Epithelial cell of proximal tubule (primary cell): ENCODE data around the gene BRAF. TPM values are rescaled to one million over a fixed set of nuclear protein-coding genes. Genes with fewer than 3 reads are reported as not detected.
A peak's percentile ranks its signal among the peaks of the same experiment; 100 is the strongest.

Source experiments
- DNase-seq: peaks from one replicate; pipeline ENCODE4 v3.0.0-alpha.2; 2011; ENCODE audit warnings: low read depth
- H3K4me3 ChIP-seq: 2 replicates; pipeline ENCODE4 v1.5.1; 2011; ENCODE audit warnings: low read depth, mild to moderate bottlenecking, low read length
- CTCF ChIP-seq: conservative IDR thresholded peaks from 2 replicates; pipeline ENCODE4 v1.5.1; 2012; ENCODE audit warnings: low read depth, mild to moderate bottlenecking, low read length
- total RNA-seq: library from RNA; depleted of rRNA; stranded (reverse); fragments of >200 nt; gene quantifications from 2 replicates; pipeline ENCODE4 v1.2.3, GENCODE V29; 2015

The BRAF gene
- total RNA-seq, 1 donor from 2014 or later, result 7.3 TPM

- no peak for DNase-seq
- TF ChIP-seq CTCF, result no peak
- H3K4me3 ChIP-seq, result no peak overlapping the region
These were observed 248.4 kb downstream of the BRAF start for GRCh38 chr7:140676306-140676705.

- TF ChIP-seq CTCF, result no peak
- no peak overlapping the region for H3K4me3 ChIP-seq
- no peak for DNase-seq
These were observed 249.0 kb downstream of the BRAF start for GRCh38 chr7:140675726-140676125.

DNA sequence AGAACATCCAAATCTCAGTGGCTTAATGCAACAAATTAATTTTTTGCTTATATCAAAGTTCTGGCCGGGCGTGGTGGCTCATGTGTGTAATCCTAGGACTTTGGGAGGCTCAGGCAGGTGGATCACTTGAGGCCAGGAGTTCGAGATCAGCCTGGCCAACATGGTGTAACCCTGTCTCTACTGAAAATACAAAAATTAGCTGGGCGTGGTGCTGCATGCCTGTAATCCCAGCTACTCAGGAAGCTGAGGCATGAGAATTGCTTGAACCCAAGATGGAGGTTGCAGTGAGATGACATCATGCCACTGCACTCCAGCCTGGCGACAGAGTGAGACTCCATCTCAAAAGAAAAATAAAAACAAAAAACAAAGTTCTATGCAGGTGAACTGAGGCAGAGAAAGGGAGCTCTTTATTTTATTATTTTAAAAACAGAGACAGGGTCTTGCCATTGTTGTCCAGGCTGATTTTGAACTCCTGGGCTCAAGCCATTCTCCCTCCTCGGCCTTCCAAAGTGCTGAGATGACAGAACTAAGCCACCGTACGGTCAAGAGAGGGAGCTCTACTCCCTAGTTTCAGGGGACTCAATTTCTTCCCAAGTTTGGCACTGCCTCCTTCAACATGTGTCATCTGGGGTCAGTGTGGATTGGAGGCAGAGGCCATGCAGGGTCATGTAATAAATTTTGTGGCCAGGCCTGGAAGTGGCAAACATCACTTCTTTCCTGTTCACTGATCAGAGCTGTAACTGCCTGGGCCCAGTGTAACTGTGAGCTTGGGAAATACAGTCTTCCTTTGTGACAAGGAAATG, 249.6 kb downstream of the BRAF start:
- peak; percentile 59 for DNase-seq
- TF ChIP-seq CTCF, result peak; percentile 74
- no peak overlapping the region for H3K4me3 ChIP-seq

DNA sequence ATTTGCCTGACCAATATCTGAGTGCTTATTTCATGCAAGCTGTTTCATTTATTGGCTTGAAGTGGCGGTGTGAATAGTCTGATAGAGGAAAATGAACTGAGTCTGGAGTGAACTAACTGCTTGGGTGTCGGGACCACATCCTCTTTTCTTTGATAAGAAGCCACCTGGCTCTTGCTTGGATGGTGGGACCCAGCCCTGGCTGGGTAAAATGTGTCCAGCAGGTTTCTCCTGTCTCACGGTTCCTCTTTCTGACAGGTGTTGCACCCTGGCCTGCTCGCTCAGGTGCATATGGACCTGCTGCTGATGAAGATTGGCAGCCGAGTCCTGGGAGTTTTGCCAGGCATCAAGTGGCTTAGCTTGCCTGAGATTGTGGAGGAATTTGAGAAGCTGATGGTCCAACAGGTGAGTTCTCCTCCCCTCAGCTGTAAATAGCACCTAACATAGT, 250.4 kb downstream of the BRAF start:
- DNase-seq, result no peak
- no peak for TF ChIP-seq CTCF
- H3K4me3 ChIP-seq, result no peak overlapping the region

- peak overlapping the region; percentile 76 for H3K4me3 ChIP-seq
- DNase-seq, result no peak
- TF ChIP-seq CTCF, result no peak
These were observed 251.0 kb downstream of the BRAF start for GRCh38 chr7:140673774-140674155.

DNA sequence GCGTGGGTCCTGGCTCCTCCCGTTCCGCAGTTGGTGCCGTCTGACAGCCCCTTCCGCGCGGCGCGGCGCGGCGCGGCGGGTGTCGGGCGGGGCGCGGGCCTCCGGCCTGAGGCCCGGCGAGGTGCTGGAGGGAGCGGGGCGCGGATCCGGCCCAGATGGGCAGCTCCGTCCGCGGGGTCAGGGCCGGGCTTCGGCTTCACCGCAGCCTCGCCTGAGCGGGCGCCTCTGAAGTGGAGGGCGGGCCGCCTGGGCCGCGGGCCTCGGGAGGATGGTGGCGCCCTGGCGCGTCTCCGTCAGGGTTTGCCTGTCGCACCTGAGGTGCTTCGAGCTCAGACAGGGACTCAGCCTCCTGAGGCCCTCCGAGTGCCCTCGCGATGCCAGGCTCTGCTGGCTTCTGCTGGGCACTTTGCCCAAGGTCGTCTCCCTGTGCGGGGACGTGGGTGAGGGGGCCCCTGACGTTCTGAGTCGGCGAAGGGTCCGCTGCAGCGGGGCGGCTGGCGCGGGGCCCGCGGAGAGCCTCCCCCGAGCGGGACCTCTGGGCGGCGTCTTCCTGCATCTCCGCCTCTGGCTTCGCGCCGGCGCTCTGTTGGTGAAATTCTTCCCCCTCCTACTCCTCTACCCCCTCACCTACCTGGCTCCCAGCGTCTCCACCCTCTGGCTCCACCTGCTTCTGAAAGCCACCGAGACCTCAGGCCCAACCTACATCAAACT, 251.5 kb downstream of the BRAF start:
- TF ChIP-seq CTCF, result no peak
- peak overlapping the region; percentile 76 for H3K4me3 ChIP-seq
- DNase-seq, result no peak
